Hair follicular keratinocyte (primary cell): ENCODE data around the gene TYW1. TPM values are rescaled to one million over a fixed set of nuclear protein-coding genes. Genes with fewer than 3 reads are reported as not detected.

ENCODE experiments used
- total RNA-seq: library from RNA; depleted of rRNA; stranded (reverse); fragments of >200 nt; gene quantifications from 2 replicates; pipeline ENCODE4 v1.2.3, GENCODE V29; 2015

Gene TYW1, protein sequence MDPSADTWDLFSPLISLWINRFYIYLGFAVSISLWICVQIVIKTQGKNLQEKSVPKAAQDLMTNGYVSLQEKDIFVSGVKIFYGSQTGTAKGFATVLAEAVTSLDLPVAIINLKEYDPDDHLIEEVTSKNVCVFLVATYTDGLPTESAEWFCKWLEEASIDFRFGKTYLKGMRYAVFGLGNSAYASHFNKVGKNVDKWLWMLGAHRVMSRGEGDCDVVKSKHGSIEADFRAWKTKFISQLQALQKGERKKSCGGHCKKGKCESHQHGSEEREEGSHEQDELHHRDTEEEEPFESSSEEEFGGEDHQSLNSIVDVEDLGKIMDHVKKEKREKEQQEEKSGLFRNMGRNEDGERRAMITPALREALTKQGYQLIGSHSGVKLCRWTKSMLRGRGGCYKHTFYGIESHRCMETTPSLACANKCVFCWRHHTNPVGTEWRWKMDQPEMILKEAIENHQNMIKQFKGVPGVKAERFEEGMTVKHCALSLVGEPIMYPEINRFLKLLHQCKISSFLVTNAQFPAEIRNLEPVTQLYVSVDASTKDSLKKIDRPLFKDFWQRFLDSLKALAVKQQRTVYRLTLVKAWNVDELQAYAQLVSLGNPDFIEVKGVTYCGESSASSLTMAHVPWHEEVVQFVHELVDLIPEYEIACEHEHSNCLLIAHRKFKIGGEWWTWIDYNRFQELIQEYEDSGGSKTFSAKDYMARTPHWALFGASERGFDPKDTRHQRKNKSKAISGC
- 8.3 and 11.6 TPM in 2 replicates for total RNA-seq

DNA sequence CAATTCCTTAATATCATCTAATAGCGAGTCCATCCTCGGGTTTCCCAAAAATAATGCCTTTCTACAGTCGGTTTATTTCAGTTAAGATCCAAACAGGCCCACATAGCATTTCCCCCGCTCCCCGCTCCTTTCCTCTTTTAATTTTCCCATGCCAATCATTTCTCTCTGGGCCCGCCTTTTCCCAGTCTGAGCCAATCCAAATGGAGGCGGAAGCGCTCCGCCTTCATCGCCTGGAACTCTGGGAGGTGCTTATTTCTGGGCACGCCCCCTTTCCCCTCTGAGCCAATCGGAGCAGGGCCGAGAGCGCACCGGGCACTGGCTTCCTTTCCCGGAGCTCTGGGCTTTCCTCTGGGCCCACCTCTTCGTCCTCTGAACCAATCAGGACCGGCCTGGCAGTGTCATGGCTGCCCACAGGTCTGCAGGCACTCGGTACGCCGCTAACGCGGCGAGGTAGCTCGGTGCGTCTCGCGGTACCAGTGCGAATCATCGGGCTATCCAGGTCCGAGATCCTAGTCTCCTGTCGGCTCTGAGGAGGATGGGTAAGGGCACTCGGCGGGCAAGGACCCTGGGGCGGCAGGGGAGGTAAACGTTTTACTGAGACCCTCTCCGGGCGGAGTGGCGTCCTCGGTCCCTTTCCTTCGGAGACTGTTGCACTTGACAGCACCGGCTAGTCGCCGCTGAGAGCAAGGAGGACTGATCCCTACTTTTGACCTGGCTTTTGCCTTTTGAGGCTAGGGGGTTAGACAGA is at the start of gene TYW1:
TYW1 (plus strand) TSS at position 390 of the 748 bp plus-strand sequence; CDS start at position 536, 146 bp downstream.

DNA sequence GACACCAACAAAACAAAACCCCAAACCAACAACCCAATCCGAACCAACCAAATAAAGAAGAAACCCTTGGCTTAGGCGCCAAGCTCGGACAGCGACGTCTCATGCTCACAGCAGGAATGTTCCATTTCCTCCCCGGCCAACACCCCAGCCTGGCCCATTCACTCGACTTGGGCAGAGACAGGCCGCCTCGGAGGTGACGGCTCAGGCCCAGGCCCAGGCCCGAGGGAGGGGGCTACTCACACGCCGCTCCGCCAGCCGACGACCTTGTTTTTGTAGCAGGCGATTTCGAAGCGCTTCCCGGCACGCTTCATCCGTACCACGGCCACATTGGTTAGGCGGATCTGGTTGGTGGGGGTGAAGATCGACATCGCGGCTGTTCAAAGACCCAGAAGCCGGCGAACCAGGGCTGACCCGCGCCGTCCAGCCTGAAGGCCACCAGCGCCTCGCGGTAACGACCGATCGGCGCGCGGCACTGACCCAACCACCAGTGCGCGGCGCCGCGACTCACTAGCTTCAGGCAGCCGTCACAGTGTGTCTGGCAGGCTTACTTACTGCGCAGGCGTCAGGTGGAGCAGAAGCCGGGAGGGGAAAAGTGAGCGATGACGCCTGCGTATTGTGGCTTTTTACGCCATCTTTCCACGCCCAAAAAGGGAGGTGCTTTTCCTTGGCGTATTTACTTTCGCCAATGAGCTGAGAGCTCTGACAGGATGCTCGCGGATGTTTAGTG is 1.4 kb upstream of the TYW1 start, which contains the start of gene SBDS:
SBDS (minus strand) TSS at position 537 of the 727 bp plus-strand sequence; CDS start at position 368, 169 bp downstream.

Other genes starting within 250 kb of the TYW1 start
- gene TMEM248, start 75.6 kb upstream of the TYW1 start, total RNA-seq = 66.1 and 68.2 TPM in 2 replicates
- gene SBDS, start 1.2 kb upstream of the TYW1 start, total RNA-seq = 112 and 114 TPM in 2 replicates